ENCODE measurements around the gene SMAD1.

The SMAD1 gene

DNA sequence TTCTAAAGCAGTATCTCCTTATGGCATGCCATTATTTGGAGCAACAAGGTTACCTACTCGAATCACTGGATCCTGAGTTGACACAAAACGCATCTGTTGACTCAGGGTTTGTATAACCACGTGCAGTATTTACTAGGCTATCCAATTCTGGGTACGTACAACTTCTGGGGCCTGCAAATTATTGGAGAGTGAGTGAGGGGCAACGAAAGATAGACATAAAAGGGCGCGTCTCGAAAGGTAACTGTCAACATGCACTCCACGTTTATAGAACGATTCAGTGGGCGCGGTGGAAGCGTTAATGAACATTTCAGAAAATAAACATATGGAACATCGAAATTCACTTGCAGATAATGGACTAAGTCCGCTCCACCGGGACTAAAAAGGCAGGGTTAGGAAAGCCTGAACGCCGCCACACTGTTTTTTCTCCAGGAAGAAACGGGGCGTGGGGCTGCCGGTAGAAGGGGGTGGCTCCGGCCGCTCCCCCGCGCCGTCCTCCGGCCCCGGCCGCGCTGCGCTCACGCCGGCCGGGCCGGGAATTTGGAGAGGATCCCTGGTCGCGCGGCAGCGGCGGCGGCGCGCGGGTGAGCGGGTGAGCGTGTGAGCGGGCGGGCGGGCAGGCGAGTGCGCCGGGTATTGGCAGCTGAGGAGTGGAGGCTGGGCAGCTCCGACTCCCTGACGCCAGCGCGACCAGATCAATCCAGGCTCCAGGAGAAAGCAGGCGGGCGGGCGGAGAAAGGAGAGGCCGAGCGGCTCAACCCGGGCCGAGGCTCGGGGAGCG is at the start of gene SMAD1:
Gene SMAD1 (plus strand): TSS at position 690 of the 778 bp plus-strand sequence. CDS start 32,761 bp downstream, outside the sequence.
- FAIRE-seq (no peak), DNase-seq (ENCODE audit: insufficient read length, low spot score) (peak; percentile 54)

DNA sequence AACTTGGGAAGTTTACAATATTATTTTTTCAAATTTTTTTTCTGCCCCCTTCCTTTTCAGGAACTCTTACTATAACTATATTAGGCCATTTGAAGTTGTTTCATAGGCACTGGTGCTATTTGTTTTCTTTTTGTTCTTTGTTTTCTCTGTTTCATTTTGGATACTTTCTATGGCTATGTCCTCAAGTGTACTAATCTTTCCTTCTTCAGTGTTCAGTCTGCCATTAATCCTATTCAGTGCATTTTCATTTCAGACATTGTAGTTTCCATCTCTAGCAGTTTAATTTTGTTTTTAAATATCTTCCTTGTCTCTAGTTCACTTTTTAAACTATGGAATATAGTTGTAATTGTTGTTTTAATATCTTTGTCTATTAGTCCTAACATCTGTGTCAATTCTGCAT is 48.0 kb upstream of the SMAD1 start:
- FAIRE-seq, result no peak
- DNase-seq (ENCODE audit: insufficient read length, low spot score), result no peak

- DNase-seq (ENCODE audit: insufficient read length, low spot score), result no peak
- no peak for FAIRE-seq
Observed at GRCh38 chr4:145435646-145436045, 46.0 kb upstream of the SMAD1 start.

DNA sequence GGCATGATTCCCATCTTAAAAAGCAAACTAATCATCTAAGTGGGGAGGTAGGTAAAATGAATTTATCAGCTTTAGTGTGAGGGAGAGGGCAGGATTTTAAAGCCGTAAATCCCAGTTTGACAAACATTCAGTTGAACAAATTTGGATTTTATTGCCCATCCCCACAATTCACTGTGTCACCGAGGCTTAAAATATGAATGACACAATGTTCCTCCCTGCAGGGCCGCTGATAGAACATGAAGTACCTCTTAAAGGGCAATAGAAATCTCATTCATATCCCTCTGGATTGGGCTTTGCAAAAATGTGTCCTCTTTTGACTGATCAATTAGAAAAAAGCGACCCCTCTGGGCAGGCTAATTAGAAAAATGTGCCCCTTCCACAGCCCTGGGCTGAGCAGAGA is 45.5 kb upstream of the SMAD1 start:
- FAIRE-seq (no peak), DNase-seq (ENCODE audit: insufficient read length, low spot score) (no peak)

DNA sequence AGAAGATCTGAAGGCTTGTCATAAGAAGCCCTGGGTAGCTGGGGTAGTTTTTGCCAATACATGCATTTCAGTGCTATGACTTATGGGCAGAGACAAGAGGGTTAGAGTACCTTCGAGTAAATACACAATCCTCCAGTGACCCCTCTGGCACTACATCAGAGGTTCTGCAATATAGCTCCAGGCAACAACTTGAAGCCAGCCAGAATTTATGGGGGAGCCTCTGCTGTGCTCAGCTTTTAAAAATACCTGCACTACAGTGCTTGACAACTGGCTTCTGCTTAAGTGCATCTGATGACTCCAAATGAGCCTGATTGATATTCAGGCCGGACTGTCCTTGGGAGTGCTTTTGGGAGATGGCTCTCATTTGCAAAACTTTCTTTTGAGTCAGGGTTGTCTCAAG is 44.9 kb upstream of the SMAD1 start:
- FAIRE-seq (no peak), DNase-seq (ENCODE audit: insufficient read length, low spot score) (no peak)

GRCh38 chr4:145437466-145437865 is 44.2 kb upstream of the SMAD1 start:
- FAIRE-seq, result no peak
- no peak for DNase-seq (ENCODE audit: insufficient read length, low spot score)

GRCh38 chr4:145438298-145438697 is 43.4 kb upstream of the SMAD1 start:
- DNase-seq (ENCODE audit: insufficient read length, low spot score) (no peak), FAIRE-seq (no peak)

GRCh38 chr4:145440292-145441007 is 41.2 kb upstream of the SMAD1 start:
- FAIRE-seq (no peak), DNase-seq (ENCODE audit: insufficient read length, low spot score) (no peak)

DNA sequence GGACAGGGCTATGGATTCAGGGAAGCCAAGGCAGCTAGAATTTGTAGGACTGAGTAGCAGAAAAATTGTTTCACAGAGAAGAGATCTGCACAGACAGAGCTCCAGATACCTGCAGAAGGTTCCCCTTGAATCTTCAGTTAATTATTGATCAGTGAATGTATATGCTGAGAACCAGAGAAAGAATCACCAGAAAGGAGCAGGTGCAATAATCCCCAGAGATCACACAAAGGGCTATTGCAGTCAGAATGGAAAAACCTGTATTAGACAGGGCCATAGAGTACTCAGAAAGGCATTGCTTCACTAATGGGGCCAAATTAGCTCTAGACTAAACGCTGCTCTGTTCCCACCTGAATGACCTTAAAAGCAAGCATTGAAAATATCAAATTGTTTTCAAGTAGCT is 35.5 kb upstream of the SMAD1 start:
- DNase-seq (ENCODE audit: insufficient read length, low spot score) (no peak), FAIRE-seq (no peak)

GRCh38 chr4:145451895-145452294 is 29.8 kb upstream of the SMAD1 start:
- FAIRE-seq (no peak), DNase-seq (ENCODE audit: insufficient read length, low spot score) (no peak)

GRCh38 chr4:145452447-145453162 is 29.0 kb upstream of the SMAD1 start:
- FAIRE-seq (no peak), DNase-seq (ENCODE audit: insufficient read length, low spot score) (no peak)

GRCh38 chr4:145453163-145453520 is 28.5 kb upstream of the SMAD1 start:
- FAIRE-seq (no peak), DNase-seq (ENCODE audit: insufficient read length, low spot score) (no peak)

- FAIRE-seq (no peak), DNase-seq (ENCODE audit: insufficient read length, low spot score) (no peak)
Observed at GRCh38 chr4:145473203-145473602, 8.4 kb upstream of the SMAD1 start.

GRCh38 chr4:145480257-145480656 is 1.4 kb upstream of the SMAD1 start:
- FAIRE-seq (no peak), DNase-seq (ENCODE audit: insufficient read length, low spot score) (no peak)

GRCh38 chr4:145481942-145482208 is 222 bp downstream of the SMAD1 start:
- DNase-seq (ENCODE audit: insufficient read length, low spot score) (no peak), FAIRE-seq (no peak)

DNA sequence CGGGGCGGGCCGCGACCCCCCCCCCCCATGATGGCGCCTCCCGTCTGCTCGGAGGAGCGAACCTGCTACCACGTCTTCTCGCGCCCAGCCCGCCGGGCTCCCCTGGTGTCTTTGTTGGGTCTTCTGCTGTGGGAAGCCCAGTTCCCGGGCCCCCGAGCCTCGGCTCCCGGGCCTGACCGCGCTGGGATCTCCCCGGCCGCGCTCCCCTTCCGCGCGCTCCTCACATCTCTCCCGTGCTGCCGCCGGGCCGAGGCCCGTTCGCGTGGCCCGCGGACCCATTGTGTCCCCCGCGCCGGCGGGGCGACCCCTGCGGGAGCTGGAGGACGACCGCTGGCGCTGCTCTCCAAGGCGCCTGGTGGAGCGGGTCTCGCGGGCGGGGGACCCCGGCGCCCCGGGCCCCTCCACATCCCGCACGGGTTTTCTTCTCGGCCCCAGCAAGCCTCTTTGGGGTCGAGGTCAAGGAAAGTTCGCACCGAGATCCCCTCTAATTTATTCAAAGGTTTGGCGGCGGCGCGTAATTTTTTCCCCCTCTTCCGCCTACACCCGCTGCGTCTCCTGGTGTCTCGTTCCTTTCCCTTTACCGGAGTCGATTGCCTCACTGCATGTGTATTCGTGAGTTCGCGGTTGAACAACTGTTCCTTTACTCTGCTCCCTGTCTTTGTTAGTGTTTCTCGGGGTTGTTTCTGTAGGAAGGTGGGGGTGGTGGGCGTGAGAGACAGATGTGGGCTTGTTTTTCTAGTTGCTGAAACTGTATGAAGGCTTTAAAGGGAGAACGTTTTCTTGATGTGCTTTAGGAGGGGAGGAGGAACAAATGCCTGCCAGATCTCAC is 770 bp downstream of the SMAD1 start:
- DNase-seq (ENCODE audit: insufficient read length, low spot score) (peak; percentile 41), FAIRE-seq (peak; percentile 28)

DNA sequence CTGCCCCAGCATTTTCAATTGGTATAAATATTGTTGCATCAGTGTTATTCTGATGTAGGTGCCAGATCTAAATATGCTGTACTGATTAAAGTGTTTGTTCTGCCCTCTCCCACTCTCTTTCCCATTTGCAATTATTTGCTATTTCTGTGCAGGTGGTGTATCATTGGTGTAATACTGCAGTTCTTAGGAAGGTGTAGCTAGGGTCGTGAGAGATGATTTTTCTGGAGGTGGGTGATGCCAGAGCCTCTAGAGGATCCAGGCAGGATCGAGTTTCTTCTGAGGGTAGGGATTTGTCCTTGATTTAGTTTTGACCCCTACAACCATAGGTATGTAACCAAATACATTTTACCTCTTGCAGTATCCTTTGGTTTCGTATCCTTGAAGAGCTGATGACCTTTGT is 1.9 kb downstream of the SMAD1 start:
- FAIRE-seq (no peak), DNase-seq (ENCODE audit: insufficient read length, low spot score) (no peak)

DNA sequence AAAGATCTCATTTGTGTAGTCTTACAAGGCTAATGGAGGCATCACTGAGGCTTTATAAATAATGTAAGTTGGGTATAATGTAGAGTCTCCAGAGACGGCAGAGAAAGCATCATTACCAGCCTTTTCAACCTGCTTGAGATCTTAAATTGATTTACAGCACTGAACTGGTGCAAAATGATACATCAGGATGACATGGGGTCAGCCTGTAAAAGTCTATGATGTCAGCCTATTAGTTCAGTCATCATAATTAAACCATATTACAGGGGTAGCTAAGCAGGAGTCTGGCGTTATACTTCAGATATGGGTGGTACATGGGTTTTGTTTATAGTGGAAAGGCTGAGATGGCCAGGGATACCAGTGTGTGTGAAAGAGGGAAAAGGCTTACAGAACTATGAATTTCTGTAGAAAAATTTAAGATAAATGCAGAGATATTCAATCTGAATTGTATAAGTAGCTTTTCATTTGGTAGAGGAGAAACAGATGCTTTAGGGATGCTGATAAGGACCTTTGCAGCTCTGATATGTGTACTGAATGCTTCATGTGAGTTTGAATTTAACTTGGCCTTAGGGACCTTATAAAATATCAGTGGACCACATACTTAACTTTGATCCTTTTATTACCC is 2.7 kb downstream of the SMAD1 start:
- DNase-seq (ENCODE audit: insufficient read length, low spot score), result no peak
- no peak for FAIRE-seq

DNA sequence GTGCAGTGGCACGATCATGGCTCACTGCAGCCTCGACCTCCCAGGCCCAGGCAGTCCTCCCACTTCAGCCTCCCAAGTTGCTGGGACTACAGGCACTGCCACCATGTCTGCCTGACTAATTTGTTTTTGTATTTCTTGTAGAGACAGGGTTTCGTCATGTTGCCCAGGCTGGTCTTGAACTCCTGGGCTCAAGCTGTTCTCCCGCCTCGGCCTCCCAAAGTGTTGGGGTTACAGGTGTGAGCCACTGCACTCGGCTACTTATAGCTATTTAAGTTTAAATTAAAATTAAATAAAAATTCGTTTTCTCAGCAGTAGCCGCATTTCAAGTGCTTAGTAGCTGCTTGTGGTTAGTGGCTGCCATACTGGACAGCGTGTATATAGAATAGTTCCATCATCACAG is 3.5 kb downstream of the SMAD1 start:
- DNase-seq (ENCODE audit: insufficient read length, low spot score), result no peak
- FAIRE-seq, result no peak

GRCh38 chr4:145486603-145487002 is 5.0 kb downstream of the SMAD1 start:
- no peak for DNase-seq (ENCODE audit: insufficient read length, low spot score)
- no peak for FAIRE-seq

- DNase-seq (ENCODE audit: insufficient read length, low spot score) (no peak), FAIRE-seq (no peak)
Observed at GRCh38 chr4:145487631-145488030, 6.0 kb downstream of the SMAD1 start.
